Gastrocnemius medialis (tissue), 4 donors: ENCODE measurements around the gene FLT3LG.

Experiments used
- CTCF ChIP-seq, 5 experiments: fragments of 450-650 bp in 3 of 5; fragments of 200-600 bp in 2 of 5; sonication (generic) in 2 of 5; IDR thresholded peaks in 4 of 5; conservative IDR thresholded peaks in 1 of 5; 1 replicate in 4 of 5; 2 replicates in 1 of 5; pipeline ENCODE4 v1.5.1; 2016 to 2019; ENCODE audit warnings: antibody characterized with exemption in 5 of 5, mild to moderate bottlenecking in 3 of 5, moderate library complexity in 3 of 5
- POLR2A ChIP-seq, 2 donors: fragments of 450-650 bp; IDR thresholded peaks; one replicate each; pipeline ENCODE4 v1.6.1; 2017; ENCODE audit warnings: antibody characterized with exemption in 2 of 2, mild to moderate bottlenecking in 2 of 2, moderate library complexity in 2 of 2

- TF ChIP-seq CTCF (IDR thresholded peaks at IDR 0.05 in 4 of 5, conservative IDR thresholded peaks at IDR 0.05 in 1 of 5) = no peak
- no peak for TF ChIP-seq POLR2A (IDR thresholded peaks at IDR 0.05)
Observed at GRCh38 chr19:49479975-49480628, 6.1 kb downstream of the FLT3LG start.
